ENCODE measurements around the gene EIF4E2.
A peak's percentile ranks its signal among the peaks of the same experiment; 100 is the strongest.

EIF4E2 gene

DNA sequence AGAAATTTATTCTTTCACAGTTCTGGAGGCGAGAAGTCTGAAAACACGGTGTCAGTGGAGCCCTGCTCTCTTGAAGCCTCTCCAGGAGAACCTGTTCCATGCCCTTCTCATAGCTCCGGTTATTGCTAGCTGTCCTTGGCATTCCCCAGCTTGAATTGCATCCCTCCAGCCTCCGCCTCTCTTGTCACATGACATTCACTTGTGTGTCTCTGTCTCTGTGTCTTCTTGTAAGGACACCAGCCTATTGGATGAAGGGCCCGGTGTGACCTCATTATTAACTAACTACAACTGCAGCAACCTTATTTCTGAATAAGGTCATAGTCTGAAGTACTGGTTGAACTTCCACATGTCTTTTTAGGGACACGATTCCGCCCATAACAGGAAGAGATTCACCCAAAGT, 34.9 kb upstream of the EIF4E2 start:
- Mint-ChIP-seq H3K4me1 (no peaks in the 10 kb centered on the region), H3K36me3 (no peaks in the 10 kb centered on the region), H3K27ac (no peak overlapping the region), H3K4me3 (no peak overlapping the region), H3K9me3 (no peaks in the 10 kb centered on the region), H3K27me3 (peaks cover 56% of the 10 kb centered on the region)
- no peak for DNase-seq
- CTCF ChIA-PET = interaction anchor here (1.8 kb wide), 1 partner anchor 68 kb away, joined by 7 read pairs; no protein-coding TSS in a partner anchor

- CTCF ChIA-PET = no interaction called here
- no peaks in the 10 kb centered on the region for H3K36me3 Mint-ChIP-seq
Observed at GRCh38 chr2:232516551-232516950, 33.9 kb upstream of the EIF4E2 start.

GRCh38 chr2:232518844-232519243, 31.6 kb upstream of the EIF4E2 start:
- Mint-ChIP-seq H3K27me3 (peaks cover 65% of the 10 kb centered on the region), H3K27ac (no peak overlapping the region), H3K36me3 (no peaks in the 10 kb centered on the region), H3K4me1 (peaks cover 5% of the 10 kb centered on the region), H3K9me3 (no peaks in the 10 kb centered on the region), H3K4me3 (no peak overlapping the region)
- CTCF ChIA-PET = interaction anchor here (0.8 kb wide), 1 partner anchor 69 kb away, joined by 3 read pairs; no protein-coding TSS in a partner anchor
- DNase-seq = no peak

More at GRCh38 chr2:232516551-232516950, 33.9 kb upstream of the EIF4E2 start:
- H3K4me1 Mint-ChIP-seq = peaks cover 2% of the 10 kb centered on the region
- peaks cover 58% of the 10 kb centered on the region for H3K27me3 Mint-ChIP-seq
- H3K27ac Mint-ChIP-seq = no peak overlapping the region
- no peaks in the 10 kb centered on the region for H3K9me3 Mint-ChIP-seq
- H3K4me3 Mint-ChIP-seq = no peak overlapping the region
- DNase-seq = no peak

DNA sequence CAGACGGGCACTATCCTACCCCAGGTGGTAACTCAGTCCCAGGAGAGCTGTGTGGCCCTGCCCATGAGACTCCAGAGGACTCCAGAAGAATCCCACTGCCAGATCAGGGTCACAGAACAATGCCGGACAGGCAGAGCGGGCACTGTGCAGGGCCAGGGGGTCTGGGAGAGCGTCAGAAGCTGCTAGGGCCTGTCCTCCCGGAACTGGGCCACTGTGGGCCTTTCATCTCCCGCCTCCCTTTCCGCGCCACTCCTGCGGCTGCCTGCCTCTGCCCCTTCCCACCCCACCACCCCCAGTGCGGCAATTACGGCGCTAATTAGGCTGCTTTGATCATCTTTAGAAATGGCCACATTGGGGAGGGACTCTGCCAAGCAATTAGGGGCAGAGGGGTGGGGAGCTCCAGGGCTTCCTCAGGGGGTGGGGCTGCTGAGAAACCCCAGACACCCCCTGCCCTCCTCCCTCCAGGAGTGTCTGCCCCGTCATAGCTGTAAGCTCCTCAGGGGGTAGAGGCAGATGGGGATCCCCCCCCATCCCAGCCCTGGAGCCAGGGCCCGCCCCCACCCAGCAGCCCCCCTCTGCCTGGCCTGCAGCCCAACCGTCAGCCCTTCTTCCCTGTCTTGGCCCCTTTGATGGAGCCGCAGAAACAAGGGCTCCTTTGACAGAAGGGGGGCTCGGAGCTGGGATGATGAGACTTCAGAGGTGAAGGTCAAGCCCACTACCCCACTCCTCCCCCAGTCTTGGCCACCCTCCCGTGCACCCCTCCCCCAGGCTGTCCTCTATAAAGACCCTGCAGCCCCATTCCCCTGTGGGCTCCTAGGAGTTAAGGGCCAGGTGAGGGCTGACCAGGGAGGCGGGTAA, 30.7 kb upstream of the EIF4E2 start, which contains the start of gene PRSS56:
Gene PRSS56, plus strand, starts transcription at position 808 of the 858 bp plus-strand sequence. CDS start 211 bp downstream, outside the sequence.
- peaks cover 75% of the 10 kb centered on the region for H3K27me3 Mint-ChIP-seq
- H3K4me3 Mint-ChIP-seq = no peak within 1 kb of the TSS
- H3K27ac Mint-ChIP-seq = no peak within 1 kb of the TSS
- no peaks in the 10 kb centered on the region for H3K36me3 Mint-ChIP-seq
- CTCF ChIA-PET = interaction anchor here (1.1 to 3.6 kb wide), 3 partner anchors 73 to 80 kb away, joined by 4 to 14 read pairs (median 6); no protein-coding TSS in a partner anchor
- H3K9me3 Mint-ChIP-seq = no peaks in the 10 kb centered on the region
- DNase-seq = no peak
- H3K4me1 Mint-ChIP-seq = peaks cover 10% of the 10 kb centered on the region

- H3K4me3 Mint-ChIP-seq = no peak overlapping the region
- H3K36me3 Mint-ChIP-seq = no peaks in the 10 kb centered on the region
- DNase-seq = no peak
- H3K27ac Mint-ChIP-seq = no peak overlapping the region
- no peaks in the 10 kb centered on the region for H3K9me3 Mint-ChIP-seq
- CTCF ChIA-PET = interaction anchor here (1.1 to 3.6 kb wide), 4 partner anchors 73 to 185 kb away, joined by 4 to 14 read pairs (median 7); no protein-coding TSS in a partner anchor
- peaks cover 77% of the 10 kb centered on the region for H3K27me3 Mint-ChIP-seq
- H3K4me1 Mint-ChIP-seq = peaks cover 10% of the 10 kb centered on the region
Observed at GRCh38 chr2:232520489-232520888, 30.0 kb upstream of the EIF4E2 start.

DNA sequence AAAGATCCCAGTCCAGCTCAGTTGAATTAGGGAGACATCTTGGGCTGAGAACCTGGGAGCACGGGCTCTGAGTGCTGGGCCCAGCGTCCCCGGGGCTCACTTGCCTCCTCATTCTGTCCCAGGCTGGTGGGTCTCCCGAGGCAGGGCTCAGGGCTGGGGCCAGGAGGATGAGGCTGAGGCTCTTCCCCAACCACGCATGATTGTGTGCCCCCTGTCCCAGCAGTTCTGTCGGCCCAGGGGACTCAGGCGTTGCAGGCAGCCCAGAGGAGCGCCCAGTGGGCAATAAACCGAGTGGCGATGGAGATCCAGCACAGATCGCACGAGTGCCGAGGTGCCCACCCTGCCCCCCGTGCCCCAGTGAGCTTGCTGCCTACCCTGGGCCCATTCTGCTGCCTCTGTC, 29.4 kb upstream of the EIF4E2 start:
- Mint-ChIP-seq H3K4me3 (no peak overlapping the region), H3K27ac (no peak overlapping the region), H3K27me3 (peaks cover 81% of the 10 kb centered on the region), H3K4me1 (peaks cover 10% of the 10 kb centered on the region), H3K9me3 (no peaks in the 10 kb centered on the region), H3K36me3 (no peaks in the 10 kb centered on the region)
- DNase-seq = no peak
- CTCF ChIA-PET = interaction anchor here (1.1 to 3.6 kb wide), 4 partner anchors 74 to 185 kb away, joined by 4 to 14 read pairs (median 7); no protein-coding TSS in a partner anchor

DNA sequence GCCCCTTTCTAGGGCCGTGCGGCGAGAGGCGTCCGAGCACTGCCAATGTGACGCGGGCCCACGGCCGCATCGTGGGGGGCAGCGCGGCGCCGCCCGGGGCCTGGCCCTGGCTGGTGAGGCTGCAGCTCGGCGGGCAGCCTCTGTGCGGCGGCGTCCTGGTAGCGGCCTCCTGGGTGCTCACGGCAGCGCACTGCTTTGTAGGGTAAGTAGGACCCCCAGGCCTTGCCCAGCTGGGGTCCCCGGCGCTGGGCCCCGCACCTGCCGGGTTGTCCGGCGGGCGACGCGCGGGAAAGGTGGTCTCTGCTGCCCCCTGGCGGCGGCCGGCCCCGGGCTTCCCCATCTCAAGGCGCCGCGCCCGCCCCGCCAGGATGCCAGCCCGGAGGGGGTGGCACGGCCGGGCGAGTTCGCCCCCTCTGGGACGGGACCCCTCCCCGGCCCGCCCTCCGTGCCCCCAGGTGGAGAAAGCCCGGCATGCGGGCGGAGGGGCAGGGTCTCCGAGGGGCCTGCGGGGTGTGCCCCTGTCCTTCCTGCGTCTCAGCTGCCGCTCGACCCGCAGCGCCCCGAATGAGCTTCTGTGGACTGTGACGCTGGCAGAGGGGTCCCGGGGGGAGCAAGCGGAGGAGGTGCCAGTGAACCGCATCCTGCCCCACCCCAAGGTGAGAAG, 28.4 kb upstream of the EIF4E2 start:
- CTCF ChIA-PET = interaction anchor here (0.7 to 3.6 kb wide), 5 partner anchors 28 to 186 kb away, joined by 3 to 14 read pairs (median 5); no protein-coding TSS in a partner anchor
- peak; percentile 71 for DNase-seq
- peaks cover 10% of the 10 kb centered on the region for H3K4me1 Mint-ChIP-seq
- H3K27ac Mint-ChIP-seq = no peak overlapping the region
- H3K36me3 Mint-ChIP-seq = no peaks in the 10 kb centered on the region
- H3K9me3 Mint-ChIP-seq = no peaks in the 10 kb centered on the region
- no peak overlapping the region for H3K4me3 Mint-ChIP-seq
- H3K27me3 Mint-ChIP-seq = peaks cover 81% of the 10 kb centered on the region

DNA sequence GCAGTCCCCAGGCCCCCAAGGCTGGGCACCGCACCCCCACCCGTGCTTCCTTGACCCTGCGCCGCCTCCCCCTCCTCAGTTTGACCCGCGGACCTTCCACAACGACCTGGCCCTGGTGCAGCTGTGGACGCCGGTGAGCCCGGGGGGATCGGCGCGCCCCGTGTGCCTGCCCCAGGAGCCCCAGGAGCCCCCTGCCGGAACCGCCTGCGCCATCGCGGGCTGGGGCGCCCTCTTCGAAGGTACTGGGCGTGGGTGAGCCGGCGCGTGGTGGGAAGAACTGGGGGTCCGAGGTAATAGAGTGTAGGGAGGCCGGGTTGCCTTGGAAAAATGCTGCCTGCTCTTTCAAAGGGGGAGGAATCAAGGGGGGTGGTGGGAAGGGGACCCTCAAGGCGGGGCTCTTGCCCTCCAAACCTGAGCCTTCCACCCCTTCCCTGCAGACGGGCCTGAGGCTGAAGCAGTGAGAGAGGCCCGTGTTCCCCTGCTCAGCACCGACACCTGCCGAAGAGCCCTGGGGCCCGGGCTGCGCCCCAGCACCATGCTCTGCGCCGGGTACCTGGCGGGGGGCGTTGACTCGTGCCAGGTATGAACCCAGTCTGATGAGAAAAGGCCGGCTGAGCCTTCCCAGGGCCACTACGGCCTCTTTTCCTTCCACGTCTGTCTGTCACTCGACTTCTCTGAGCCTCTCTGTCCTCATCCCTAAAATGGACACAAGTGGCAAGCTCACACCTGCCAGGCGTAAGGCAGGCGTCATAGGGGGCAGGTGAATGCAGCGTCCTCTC, 27.7 kb upstream of the EIF4E2 start:
- no peaks in the 10 kb centered on the region for H3K9me3 Mint-ChIP-seq
- no peaks in the 10 kb centered on the region for H3K36me3 Mint-ChIP-seq
- no peak for DNase-seq
- H3K4me1 Mint-ChIP-seq = peaks cover 10% of the 10 kb centered on the region
- peaks cover 86% of the 10 kb centered on the region for H3K27me3 Mint-ChIP-seq
- CTCF ChIA-PET = interaction anchor here (0.5 to 3.6 kb wide), 7 partner anchors 8 to 187 kb away, joined by 3 to 14 read pairs (median 3); no protein-coding TSS in a partner anchor
- no peak overlapping the region for H3K27ac Mint-ChIP-seq
- H3K4me3 Mint-ChIP-seq = no peak overlapping the region

DNA sequence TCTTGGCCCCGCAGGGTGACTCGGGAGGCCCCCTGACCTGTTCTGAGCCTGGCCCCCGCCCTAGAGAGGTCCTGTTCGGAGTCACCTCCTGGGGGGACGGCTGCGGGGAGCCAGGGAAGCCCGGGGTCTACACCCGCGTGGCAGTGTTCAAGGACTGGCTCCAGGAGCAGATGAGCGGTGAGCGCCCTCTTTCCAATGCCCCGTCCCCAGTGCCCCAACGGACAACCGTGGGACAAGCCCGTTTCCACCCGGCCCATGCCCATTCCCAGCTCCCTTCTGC, 27.1 kb upstream of the EIF4E2 start:
- CTCF ChIA-PET = interaction anchor here (1.0 to 3.6 kb wide), 4 partner anchors 9 to 79 kb away, joined by 3 to 14 read pairs (median 4); no protein-coding TSS in a partner anchor
- peaks cover 13% of the 10 kb centered on the region for H3K4me1 Mint-ChIP-seq
- DNase-seq = no peak
- H3K4me3 Mint-ChIP-seq = no peak overlapping the region
- H3K27me3 Mint-ChIP-seq = peaks cover 92% of the 10 kb centered on the region
- H3K27ac Mint-ChIP-seq = no peak overlapping the region
- no peaks in the 10 kb centered on the region for H3K9me3 Mint-ChIP-seq
- no peaks in the 10 kb centered on the region for H3K36me3 Mint-ChIP-seq

DNA sequence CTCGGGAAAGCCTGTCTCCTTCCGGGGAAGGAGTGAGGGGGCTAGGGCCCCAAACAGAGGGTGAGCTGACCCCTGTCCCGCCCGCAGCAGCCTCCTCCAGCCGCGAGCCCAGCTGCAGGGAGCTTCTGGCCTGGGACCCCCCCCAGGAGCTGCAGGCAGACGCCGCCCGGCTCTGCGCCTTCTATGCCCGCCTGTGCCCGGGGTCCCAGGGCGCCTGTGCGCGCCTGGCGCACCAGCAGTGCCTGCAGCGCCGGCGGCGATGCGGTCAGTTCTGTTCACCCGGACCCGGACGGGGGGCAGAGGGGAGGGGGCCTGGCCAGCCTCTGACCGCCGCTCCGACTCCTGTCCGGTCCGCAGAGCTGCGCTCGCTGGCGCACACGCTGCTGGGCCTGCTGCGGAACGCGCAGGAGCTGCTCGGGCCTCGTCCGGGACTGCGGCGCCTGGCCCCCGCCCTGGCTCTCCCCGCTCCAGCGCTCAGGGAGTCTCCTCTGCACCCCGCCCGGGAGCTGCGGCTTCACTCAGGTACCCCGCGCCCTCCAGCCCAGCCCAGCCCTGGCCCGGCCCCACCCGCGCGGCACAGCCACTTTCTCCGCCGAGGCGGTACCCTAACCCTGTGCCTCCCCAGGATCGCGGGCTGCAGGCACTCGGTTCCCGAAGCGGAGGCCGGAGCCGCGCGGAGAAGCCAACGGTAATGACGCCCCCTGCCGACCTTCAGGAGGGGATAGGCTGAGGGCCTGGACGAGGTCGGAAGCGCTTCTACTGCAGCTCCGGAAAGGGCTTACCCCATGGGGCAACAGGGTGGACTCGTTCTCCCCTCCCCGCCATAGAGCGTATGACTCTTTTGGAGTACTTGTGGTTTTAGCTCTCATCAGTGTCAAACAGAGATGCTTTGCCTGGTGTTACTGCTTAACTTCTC, 26.5 kb upstream of the EIF4E2 start:
- peak; percentile 50 for DNase-seq
- no peaks in the 10 kb centered on the region for H3K9me3 Mint-ChIP-seq
- H3K4me3 Mint-ChIP-seq = no peak overlapping the region
- H3K36me3 Mint-ChIP-seq = no peaks in the 10 kb centered on the region
- H3K27me3 Mint-ChIP-seq = peaks cover 94% of the 10 kb centered on the region
- CTCF ChIA-PET = interaction anchor here (1.0 to 3.6 kb wide), 4 partner anchors 9 to 80 kb away, joined by 3 to 14 read pairs (median 4); no protein-coding TSS in a partner anchor
- peaks cover 19% of the 10 kb centered on the region for H3K4me1 Mint-ChIP-seq
- H3K27ac Mint-ChIP-seq = no peak overlapping the region

- no peak overlapping the region for H3K27ac Mint-ChIP-seq
- peaks cover 89% of the 10 kb centered on the region for H3K27me3 Mint-ChIP-seq
- no peak overlapping the region for H3K4me3 Mint-ChIP-seq
- no peaks in the 10 kb centered on the region for H3K9me3 Mint-ChIP-seq
- H3K36me3 Mint-ChIP-seq = no peaks in the 10 kb centered on the region
- CTCF ChIA-PET = no interaction called here
- no peak for DNase-seq
- peaks cover 24% of the 10 kb centered on the region for H3K4me1 Mint-ChIP-seq
Observed at GRCh38 chr2:232524771-232525170, 25.7 kb upstream of the EIF4E2 start.

DNA sequence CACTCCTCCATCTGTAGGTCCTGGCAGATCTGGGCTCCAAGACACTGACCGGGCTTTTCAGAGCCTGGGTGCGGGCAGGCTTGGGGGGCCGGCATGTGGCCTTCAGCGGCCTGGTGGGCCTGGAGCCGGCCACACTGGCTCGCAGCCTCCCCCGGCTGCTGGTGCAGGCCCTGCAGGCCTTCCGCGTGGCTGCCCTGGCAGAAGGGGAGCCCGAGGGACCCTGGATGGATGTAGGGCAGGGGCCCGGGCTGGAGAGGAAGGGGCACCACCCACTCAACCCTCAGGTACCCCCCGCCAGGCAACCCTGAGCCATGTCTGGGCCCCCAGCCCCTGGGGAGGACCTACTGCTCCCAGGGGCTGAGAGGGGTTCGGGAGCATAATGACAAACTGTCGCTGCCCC, 25.3 kb upstream of the EIF4E2 start:
- Mint-ChIP-seq H3K27ac (no peak overlapping the region), H3K27me3 (peaks cover 87% of the 10 kb centered on the region), H3K9me3 (no peaks in the 10 kb centered on the region), H3K4me3 (no peak overlapping the region), H3K36me3 (no peaks in the 10 kb centered on the region), H3K4me1 (peaks cover 24% of the 10 kb centered on the region)
- CTCF ChIA-PET = no interaction called here
- no peak for DNase-seq

DNA sequence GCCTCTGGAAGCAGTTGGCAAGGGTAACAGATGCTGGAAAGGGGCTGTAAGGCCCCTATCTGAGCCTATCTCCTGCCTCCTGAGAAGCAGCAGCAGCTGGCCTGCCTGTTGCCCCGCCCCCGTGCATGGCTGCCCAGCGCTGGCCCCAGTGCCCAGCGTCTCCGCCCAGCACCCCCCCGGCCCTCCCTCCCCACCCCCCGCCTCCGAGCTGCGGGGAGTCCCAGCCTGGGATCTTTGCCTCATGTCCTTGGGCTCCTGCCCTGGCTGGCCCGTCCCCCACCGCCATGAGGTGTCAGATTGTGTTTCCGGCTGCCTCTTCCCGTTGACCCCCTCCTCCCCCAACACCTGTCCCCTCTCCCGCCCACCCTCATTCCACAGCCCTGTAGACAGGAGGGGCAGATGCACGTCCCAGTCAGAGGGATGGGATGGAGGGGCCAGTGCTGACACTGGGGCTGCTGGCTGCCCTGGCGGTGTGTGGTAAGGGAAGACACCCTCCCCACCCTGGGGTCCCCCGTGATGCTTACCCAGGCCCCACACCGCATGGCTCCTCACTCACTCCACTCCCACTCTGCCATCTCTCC, 24.6 kb upstream of the EIF4E2 start, which contains the start of gene CHRND:
Gene CHRND, plus strand, starts transcription at position 370 of the 581 bp plus-strand sequence. Its CDS starts 56 bp downstream, at position 426.
- Mint-ChIP-seq H3K4me1 (peaks cover 24% of the 10 kb centered on the region), H3K27ac (no peak within 1 kb of the TSS), H3K4me3 (no peak within 1 kb of the TSS), H3K27me3 (peaks cover 85% of the 10 kb centered on the region), H3K36me3 (no peaks in the 10 kb centered on the region), H3K9me3 (no peaks in the 10 kb centered on the region)
- no peak for DNase-seq
- CTCF ChIA-PET = no interaction called here
